HUES6 (cell line): ENCODE data around the gene FBXO21.

Source experiments
- H3K27ac ChIP-seq: 2 replicates; pipeline ENCODE4 v1.7.0; 2013; ENCODE audit warnings: low read depth, mild to moderate bottlenecking, low read length, inconsistent platforms
- H3K27me3 ChIP-seq: 2 replicates; pipeline ENCODE4 v1.6.1; 2013; ENCODE audit warnings: low read length; ENCODE audit not compliant: control insufficient read depth, insufficient read depth
- H3K36me3 ChIP-seq: 2 replicates; pipeline ENCODE4 v1.6.1; 2013; ENCODE audit warnings: low read length; ENCODE audit not compliant: control insufficient read depth, insufficient read depth
- H3K4me1 ChIP-seq: 2 replicates; pipeline ENCODE4 v1.6.1; 2013; ENCODE audit warnings: low read length; ENCODE audit not compliant: control insufficient read depth, insufficient read depth
- H3K4me3 ChIP-seq: 2 replicates; pipeline ENCODE4 v1.5.1; 2013; ENCODE audit warnings: low read depth, low read length
- H3K9ac ChIP-seq: one replicate; pipeline ENCODE4 v1.6.1; 2013; ENCODE audit warnings: mild to moderate bottlenecking, low read length
- H3K9me3 ChIP-seq: 2 replicates; pipeline ENCODE4 v1.6.1; 2013; ENCODE audit warnings: low read depth, low read length; ENCODE audit not compliant: control insufficient read depth, insufficient read depth

The FBXO21 gene

DNA sequence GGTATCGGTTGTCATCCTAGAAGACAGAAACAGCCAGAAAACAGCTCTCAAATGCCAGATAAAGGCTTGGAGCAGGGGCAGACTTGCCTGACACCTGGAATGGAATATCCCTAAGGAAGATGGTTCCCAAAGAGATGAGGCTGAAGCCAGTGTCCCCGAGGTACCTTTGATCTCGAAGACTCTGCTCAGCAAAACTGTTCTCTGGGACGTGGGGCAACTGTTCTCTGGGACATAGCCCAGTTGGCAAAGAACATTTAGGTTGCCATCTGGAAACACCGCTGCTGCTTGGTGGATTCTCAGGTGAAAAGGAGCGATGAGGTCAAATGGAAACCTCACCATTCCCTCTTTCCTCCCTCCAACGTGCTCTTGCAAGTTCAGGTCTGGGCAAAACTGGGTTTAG lies 27.9 kb upstream of the FBXO21 start:
- H3K27ac ChIP-seq: no peak overlapping the region
- H3K4me3 ChIP-seq: no peak overlapping the region
- H3K36me3 ChIP-seq: no peaks in the 10 kb centered on the region
- no peak overlapping the region for H3K9ac ChIP-seq
- H3K9me3 ChIP-seq: no peaks in the 10 kb centered on the region
- H3K27me3 ChIP-seq: peaks cover 4% of the 10 kb centered on the region; the same call in 1 of the 2 replicates
- no peaks in the 10 kb centered on the region for H3K4me1 ChIP-seq

GRCh38 chr12:117216686-117217085 lies 26.4 kb upstream of the FBXO21 start:
- no peaks in the 10 kb centered on the region for H3K9me3 ChIP-seq
- no peaks in the 10 kb centered on the region for H3K36me3 ChIP-seq
- H3K4me3 ChIP-seq: no peak overlapping the region
- peaks cover 4% of the 10 kb centered on the region; the same call in 1 of the 2 replicates for H3K27me3 ChIP-seq
- H3K4me1 ChIP-seq: no peaks in the 10 kb centered on the region
- H3K27ac ChIP-seq: no peak overlapping the region
- H3K9ac ChIP-seq: no peak overlapping the region

- Histone ChIP-seq H3K36me3 (no peaks in the 10 kb centered on the region), H3K9me3 (no peaks in the 10 kb centered on the region), H3K27me3 (peaks cover 4% of the 10 kb centered on the region; the same call in 1 of the 2 replicates), H3K4me3 (no peak overlapping the region), H3K9ac (no peak overlapping the region), H3K4me1 (no peaks in the 10 kb centered on the region), H3K27ac (no peak overlapping the region)
These were observed 24.5 kb upstream of the FBXO21 start for GRCh38 chr12:117214797-117215196.

DNA sequence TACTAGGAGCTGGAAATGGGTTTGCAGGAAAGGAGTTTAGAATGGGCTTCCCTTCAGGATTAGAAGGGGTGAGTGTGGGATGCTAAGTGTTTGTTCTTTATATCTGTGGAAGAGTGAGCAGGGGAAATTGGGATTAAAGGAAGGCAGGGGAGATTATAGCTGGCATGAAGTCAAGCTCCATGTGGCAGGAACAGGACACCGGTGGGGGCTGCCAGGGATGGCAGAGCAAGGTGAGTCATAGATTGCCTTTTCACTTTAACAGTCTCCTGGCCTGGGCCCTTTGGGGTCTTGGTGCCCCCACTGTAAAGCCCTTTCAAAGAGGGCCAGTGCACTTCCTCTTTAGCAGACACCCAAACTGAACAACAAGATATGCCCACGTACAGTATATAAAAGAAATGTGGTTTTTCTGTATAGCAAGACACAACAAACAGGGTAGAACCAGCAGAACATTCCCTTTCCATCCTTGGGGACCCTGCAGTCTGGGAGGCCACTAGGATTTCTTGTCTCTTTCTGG lies 23.1 kb upstream of the FBXO21 start:
- no peak overlapping the region for H3K9ac ChIP-seq
- no peaks in the 10 kb centered on the region for H3K27me3 ChIP-seq
- H3K36me3 ChIP-seq: no peaks in the 10 kb centered on the region
- H3K4me1 ChIP-seq: peaks cover 1% of the 10 kb centered on the region; the same call in 1 of the 2 replicates
- no peak overlapping the region for H3K4me3 ChIP-seq
- H3K9me3 ChIP-seq: no peaks in the 10 kb centered on the region
- no peak overlapping the region for H3K27ac ChIP-seq

DNA sequence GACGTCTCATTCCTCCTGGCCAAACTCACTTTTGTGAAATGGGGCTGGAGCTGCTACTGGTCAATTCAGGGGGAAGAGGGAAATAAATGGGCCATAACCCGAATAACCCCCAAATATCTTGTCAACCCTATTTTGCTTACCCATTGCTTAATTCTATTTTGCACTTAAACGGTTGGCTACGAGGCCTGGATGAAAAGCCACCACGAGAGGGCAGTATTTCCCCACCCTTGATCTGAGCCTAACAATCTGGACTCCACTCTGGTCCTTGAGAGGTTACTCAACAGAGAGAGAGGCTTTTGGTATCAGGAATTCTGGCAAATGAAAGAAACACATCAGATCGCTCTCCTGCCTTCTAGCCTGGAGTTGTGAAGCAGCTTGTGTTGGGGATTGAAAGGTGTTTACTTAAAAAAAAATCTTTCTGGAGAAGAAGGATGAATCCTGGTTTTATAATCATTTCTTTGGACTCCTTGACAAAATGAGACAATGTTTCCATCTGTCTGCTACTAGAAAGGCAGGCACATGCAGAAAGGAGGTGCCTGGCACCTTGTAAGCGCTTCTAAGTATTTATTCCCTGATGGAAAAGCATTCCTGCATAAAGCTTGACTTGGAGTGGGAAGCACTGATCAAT lies 22.4 kb upstream of the FBXO21 start:
- Histone ChIP-seq H3K36me3 (no peaks in the 10 kb centered on the region), H3K4me1 (peaks cover 7% of the 10 kb centered on the region), H3K4me3 (no peak overlapping the region), H3K9me3 (no peaks in the 10 kb centered on the region), H3K9ac (no peak overlapping the region), H3K27ac (no peak overlapping the region), H3K27me3 (no peaks in the 10 kb centered on the region)

DNA sequence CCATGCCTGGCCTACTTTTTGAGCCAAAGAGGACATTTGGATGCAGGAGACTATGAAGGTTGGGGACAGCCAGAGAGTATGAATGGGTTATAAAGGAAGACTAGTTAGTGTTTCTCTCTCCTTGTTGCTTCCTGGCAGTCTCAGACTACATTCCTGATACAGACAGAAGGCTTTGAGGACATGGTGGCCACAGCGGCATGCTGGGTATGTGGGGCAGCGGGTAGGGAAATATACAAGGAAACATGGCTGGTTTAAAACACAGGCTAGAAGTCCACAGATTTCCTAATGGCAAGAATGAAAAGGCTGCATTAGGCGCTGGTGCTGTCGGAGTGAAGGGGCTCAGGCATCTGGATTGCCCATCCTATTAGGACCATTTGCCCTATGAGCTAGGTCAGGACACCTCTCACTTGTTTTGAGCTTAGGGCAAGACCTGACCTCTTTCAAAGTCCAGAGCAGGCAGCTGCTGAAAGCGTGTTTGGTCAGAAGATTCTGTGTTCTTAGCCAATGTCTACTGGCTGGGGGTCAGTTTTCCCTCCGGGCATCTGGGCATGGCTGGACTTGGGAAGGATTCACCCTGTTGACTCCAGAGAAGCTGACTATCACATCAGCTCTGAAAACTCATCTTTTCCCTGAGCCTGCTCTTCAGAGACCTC lies 20.1 kb upstream of the FBXO21 start:
- H3K9ac ChIP-seq: no peak overlapping the region
- H3K36me3 ChIP-seq: no peaks in the 10 kb centered on the region
- no peak overlapping the region for H3K27ac ChIP-seq
- H3K4me3 ChIP-seq: no peak overlapping the region
- no peaks in the 10 kb centered on the region for H3K27me3 ChIP-seq
- no peaks in the 10 kb centered on the region for H3K9me3 ChIP-seq
- peaks cover 11% of the 10 kb centered on the region for H3K4me1 ChIP-seq

DNA sequence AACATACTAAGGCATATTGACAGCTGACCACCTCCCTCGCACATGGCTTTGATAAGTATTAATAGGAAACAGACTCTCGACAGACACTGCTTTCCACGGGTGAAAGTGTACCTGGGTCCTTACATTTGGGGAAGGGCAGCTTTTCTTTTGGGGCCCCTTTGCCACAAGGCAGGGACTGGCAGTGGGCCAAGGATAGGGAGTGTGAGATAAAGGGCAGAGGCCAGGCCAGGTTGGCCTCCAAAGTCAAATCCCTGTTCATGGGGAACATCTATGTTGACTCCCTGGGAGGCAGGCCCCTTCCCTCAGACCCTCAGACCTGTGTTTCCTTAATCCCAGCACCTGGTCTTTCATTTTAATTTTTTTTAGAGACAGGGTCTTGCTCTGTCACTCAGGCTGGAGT lies 19.4 kb upstream of the FBXO21 start:
- H3K9ac ChIP-seq: no peak overlapping the region
- no peaks in the 10 kb centered on the region for H3K9me3 ChIP-seq
- H3K27me3 ChIP-seq: no peaks in the 10 kb centered on the region
- H3K4me3 ChIP-seq: no peak overlapping the region
- no peaks in the 10 kb centered on the region for H3K36me3 ChIP-seq
- no peak overlapping the region for H3K27ac ChIP-seq
- peaks cover 11% of the 10 kb centered on the region for H3K4me1 ChIP-seq

DNA sequence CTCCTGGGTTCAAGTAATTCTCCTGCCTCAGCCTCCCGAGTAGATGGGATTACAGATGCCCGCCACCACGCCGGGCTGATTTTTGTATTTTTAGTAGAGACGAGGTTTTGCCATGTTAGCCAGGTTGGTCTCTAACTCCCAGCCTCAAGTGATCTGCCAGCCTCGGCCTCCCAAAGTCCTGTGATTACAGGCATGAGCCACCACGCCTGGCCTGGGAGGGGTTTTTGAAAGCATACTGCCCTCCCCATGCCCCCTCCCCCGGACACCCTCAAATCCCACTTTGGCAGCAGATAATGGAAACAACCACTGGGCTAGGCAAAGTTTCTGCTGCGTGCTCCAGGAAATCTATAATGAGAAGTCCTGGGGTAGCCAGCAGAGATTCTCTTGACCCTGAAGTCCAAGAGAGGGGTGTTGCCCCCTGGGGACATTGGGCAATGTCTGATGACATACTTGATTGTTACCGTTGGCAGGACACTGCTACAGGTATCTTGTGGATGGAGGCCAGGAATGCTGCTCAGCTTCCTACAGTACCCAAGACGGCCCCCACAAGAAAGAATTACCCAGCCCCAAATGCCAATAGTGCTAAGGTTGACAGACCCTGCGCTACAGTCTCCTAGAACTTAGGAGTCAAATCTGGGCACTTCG lies 18.7 kb upstream of the FBXO21 start:
- Histone ChIP-seq H3K27ac (no peak overlapping the region), H3K9ac (no peak overlapping the region), H3K4me1 (peaks cover 11% of the 10 kb centered on the region), H3K27me3 (no peaks in the 10 kb centered on the region), H3K4me3 (no peak overlapping the region), H3K36me3 (no peaks in the 10 kb centered on the region), H3K9me3 (no peaks in the 10 kb centered on the region)

- no peak overlapping the region for H3K9ac ChIP-seq
- no peaks in the 10 kb centered on the region for H3K36me3 ChIP-seq
- H3K27ac ChIP-seq: no peak overlapping the region
- peaks cover 11% of the 10 kb centered on the region for H3K4me1 ChIP-seq
- no peaks in the 10 kb centered on the region for H3K27me3 ChIP-seq
- H3K4me3 ChIP-seq: no peak overlapping the region
- H3K9me3 ChIP-seq: no peaks in the 10 kb centered on the region
These were observed 17.9 kb upstream of the FBXO21 start for GRCh38 chr12:117208206-117208605.

GRCh38 chr12:117207675-117208074 lies 17.4 kb upstream of the FBXO21 start:
- H3K9ac ChIP-seq: no peak overlapping the region
- no peaks in the 10 kb centered on the region for H3K27me3 ChIP-seq
- no peaks in the 10 kb centered on the region for H3K9me3 ChIP-seq
- H3K4me1 ChIP-seq: peaks cover 11% of the 10 kb centered on the region
- H3K36me3 ChIP-seq: no peaks in the 10 kb centered on the region
- H3K4me3 ChIP-seq: no peak overlapping the region
- no peak overlapping the region for H3K27ac ChIP-seq

DNA sequence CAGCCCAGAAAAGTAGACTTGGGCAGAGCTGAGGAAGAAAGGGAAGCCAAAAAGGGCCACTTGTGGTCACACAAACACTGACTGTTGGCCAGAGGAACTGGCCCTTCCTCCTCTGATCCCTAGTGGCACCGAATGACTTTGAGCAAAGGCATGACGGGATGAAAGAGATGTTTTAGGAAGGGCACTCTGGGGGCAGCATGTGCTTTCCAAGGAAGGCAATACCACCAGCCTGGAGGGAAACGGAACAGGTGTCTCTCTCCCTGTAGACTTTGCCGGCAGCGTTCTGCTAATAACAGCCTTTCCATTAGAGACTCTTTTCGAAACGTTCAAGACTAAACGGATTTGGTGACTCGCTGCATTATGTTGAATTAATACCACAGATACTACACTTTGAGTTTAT lies 12.3 kb upstream of the FBXO21 start:
- H3K9me3 ChIP-seq: peaks cover 3% of the 10 kb centered on the region; the same call in 1 of the 2 replicates
- H3K4me3 ChIP-seq: no peak overlapping the region
- no peaks in the 10 kb centered on the region for H3K27me3 ChIP-seq
- H3K27ac ChIP-seq: no peak overlapping the region
- no peaks in the 10 kb centered on the region for H3K36me3 ChIP-seq
- no peak overlapping the region for H3K9ac ChIP-seq
- H3K4me1 ChIP-seq: 0 out of 2 replicates have a peak, but pooled peaks cover 4% of the 10 kb centered on the region
